ENCODE measurements around the gene TMEM132D. TPM values are rescaled to one million over a fixed set of nuclear protein-coding genes. Genes with fewer than 3 reads are reported as not detected.

Gene TMEM132D
- total and polyA plus RNA-seq, 2 of the 8 experiments (the other 6 are each of a cell fraction or from before 2014, with no cell fraction given): 3.5 to 10.1 TPM

DNA sequence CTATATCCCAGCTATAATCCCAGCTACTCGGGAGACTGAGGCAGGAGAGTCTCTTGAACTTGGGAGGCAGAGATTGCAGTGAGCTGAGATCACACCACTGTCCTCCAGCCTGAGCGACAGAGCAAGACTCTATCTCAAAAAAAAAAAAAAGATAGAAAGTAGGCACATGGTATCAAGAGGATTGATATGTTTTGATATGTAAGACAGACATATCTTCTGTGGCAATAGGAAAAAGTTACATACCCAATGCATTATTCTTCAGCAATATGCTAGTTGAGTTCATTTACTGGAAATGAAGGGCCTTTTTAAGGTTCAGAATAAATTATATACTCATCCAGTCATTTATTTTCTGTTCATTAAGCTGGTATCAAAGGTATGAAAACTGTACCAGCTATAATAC is 657.2 kb downstream of the TMEM132D start:
- WGBS, 2 experiments (ENCODE audit: extremely low coverage in 1 of 2, insufficient coverage in 1 of 2, insufficient read length in 1 of 2, insufficient replicate concordance in 2 of 2, low coverage in 1 of 2, low lambda C conversion rate in 2 of 2, missing lambda C conversion rate in 1 of 2): 92% methylated on average over 1 of the region's 2 CpGs; no CpG with 5 or more reads in 1 of the 2 experiments
- Histone ChIP-seq H3K9me3 (ENCODE audit: insufficient read depth in 2 of 2, low read depth in 1 of 2, low read length in 1 of 2) (no peaks in the 10 kb centered on the region), H3K4me3 (ENCODE audit: extremely low read depth in 1 of 4, insufficient read depth in 2 of 4, low read depth in 3 of 4, low read length in 4 of 4) (no peak overlapping the region), H2BK20ac (ENCODE audit: low read length) (no peak overlapping the region), H3K18ac (ENCODE audit: extremely low read depth, low read length) (no peak overlapping the region), H4K20me1 (replicated peaks in 1 of 2; ENCODE audit: control insufficient read depth in 1 of 2, insufficient read depth in 2 of 2, low read length in 2 of 2) (peaks cover 0 to 2% of the 10 kb centered on the region in 2 experiments), H4K5ac (ENCODE audit: insufficient read length, low read depth, low read length) (no peak overlapping the region), H3K56ac (replicated peaks; ENCODE audit: insufficient read length, low read depth, low read length) (no peak overlapping the region), H2BK12ac (ENCODE audit: low read depth, low read length) (no peak overlapping the region), H4K91ac (replicated peaks; ENCODE audit: insufficient read length, low read length) (no peak overlapping the region), H3K27ac (ENCODE audit: low read depth, low read length) (no peak overlapping the region), H2BK15ac (ENCODE audit: low read length) (no peak overlapping the region), H4K8ac (ENCODE audit: extremely low read depth, insufficient read depth, low read length) (no peak overlapping the region), H3K23me2 (ENCODE audit: low read depth, low read length) (no peaks in the 10 kb centered on the region), H3K4ac (replicated peaks; ENCODE audit: insufficient read length, low read depth, low read length) (no peak overlapping the region), H2AK5ac (ENCODE audit: low read depth, low read length) (no peak overlapping the region), H2AFZ (ENCODE audit: low read length) (no peak overlapping the region), H3K14ac (ENCODE audit: insufficient read length) (no peak overlapping the region), H3K79me1 (ENCODE audit: low read depth, low read length) (no peaks in the 10 kb centered on the region; the same call in 1 of the 2 replicates), H3K23ac (ENCODE audit: insufficient read length) (no peak overlapping the region), H3K79me2 (ENCODE audit: control insufficient read depth in 1 of 2, insufficient read depth in 2 of 2, low read length in 2 of 2) (no peaks in the 10 kb centered on the region), H3K36me3 (ENCODE audit: control insufficient read depth in 2 of 4, insufficient read depth in 4 of 4, low read length in 3 of 4) (no peaks in the 10 kb centered on the region), H3K27me3 (replicated peaks in 1 of 4; ENCODE audit: control insufficient read depth in 3 of 4, extremely low read depth in 1 of 4, insufficient read depth in 3 of 4, low read length in 3 of 4) (no peaks in the 10 kb centered on the region), H3K4me1 (replicated peaks in 1 of 4; ENCODE audit: control insufficient read depth in 3 of 4, insufficient read depth in 4 of 4, low read length in 3 of 4) (no peaks in the 10 kb centered on the region), H2BK120ac (replicated peaks; ENCODE audit: low read depth, low read length) (no peak overlapping the region), H2BK5ac (ENCODE audit: low read depth, low read length) (no peak overlapping the region), H3K9ac (replicated peaks in 1 of 4; ENCODE audit: extremely low read depth in 1 of 4, low read depth in 3 of 4, low read length in 3 of 4) (no peak overlapping the region), H3K4me2 (ENCODE audit: insufficient read depth in 1 of 2, low read depth in 2 of 2, low read length in 2 of 2) (no peak overlapping the region)
- DNase-seq (ENCODE audit: low read depth in 1 of 2, low spot score in 2 of 2): no peak
- no peak for FAIRE-seq
- TF ChIP-seq ASH2L (IDR thresholded peaks at IDR 0.05; ENCODE audit: low read length) (no peak), KDM5A (IDR thresholded peaks at IDR 0.05; ENCODE audit: low read length) (no peak), RXRA (IDR thresholded peaks at IDR 0.05; ENCODE audit: insufficient read depth, low read depth, low read length) (no peak), PHF8 (conservative IDR thresholded peaks at IDR 0.05; ENCODE audit: low read depth, low read length) (no peak), BACH1 (IDR thresholded peaks at IDR 0.05; ENCODE audit: low read length) (no peak), SAP30 (IDR thresholded peaks at IDR 0.05; ENCODE audit: insufficient read depth, insufficient replicate concordance, low read length) (no peak), MAFK (IDR thresholded peaks at IDR 0.05; ENCODE audit: low read depth, low read length) (no peak)
- TF ChIP-seq, protein P1, sequence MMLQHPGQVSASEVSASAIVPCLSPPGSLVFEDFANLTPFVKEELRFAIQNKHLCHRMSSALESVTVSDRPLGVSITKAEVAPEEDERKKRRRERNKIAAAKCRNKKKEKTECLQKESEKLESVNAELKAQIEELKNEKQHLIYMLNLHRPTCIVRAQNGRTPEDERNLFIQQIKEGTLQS (IDR thresholded peaks at IDR 0.05; ENCODE audit: insufficient read depth, low read depth, low read length): no peak
- POLR2A ChIA-PET (ENCODE audit: partially characterized antibody): no interaction called here
- CTCF ChIA-PET (ENCODE audit: partially characterized antibody): interaction anchor here (1.0 kb wide), 1 partner anchor 293 kb away, joined by 3 read pairs; no protein-coding TSS in a partner anchor

All from H1 (cell line).